Right atrium auricular region (tissue), 2 donors: Measurements from ENCODE around the gene ERN1. TPM values are rescaled to one million over a fixed set of nuclear protein-coding genes. Genes with fewer than 3 reads are reported as not detected.
A peak's percentile ranks its signal among the peaks of the same experiment; 100 is the strongest.

Source experiments
- DNase-seq: peaks from one replicate; pipeline ENCODE4 v3.0.0-alpha.2; 2019; ENCODE audit warnings: low spot score
- H3K27ac ChIP-seq, 2 donors: fragments of 200-600 bp; sonication (generic); 1 replicate in 1 of 2; 2 replicates in 1 of 2; pipeline ENCODE4 v1.5.1; 2016 to 2019
- H3K27me3 ChIP-seq, 2 donors: fragments of 200-600 bp; sonication (generic); one replicate each; pipeline versions ENCODE4 v1.5.1 to v1.6.0; 2017 to 2019
- H3K36me3 ChIP-seq: fragments of 200-600 bp; sonication (generic); one replicate; pipeline ENCODE4 v1.5.1; 2016
- H3K4me1 ChIP-seq, 2 donors: fragments of 200-600 bp; sonication (generic); one replicate each; pipeline versions ENCODE4 v1.5.1 to v1.6.0; 2017 to 2019
- H3K4me3 ChIP-seq, 2 donors: fragments of 200-600 bp; sonication (generic); 1 replicate in 1 of 2; 2 replicates in 1 of 2; pipeline ENCODE4 v1.5.1; 2017 to 2019; ENCODE audit warnings: mild to moderate bottlenecking in 1 of 2, moderate library complexity in 1 of 2
- H3K9me3 ChIP-seq, 2 donors: fragments of 200-600 bp; sonication (generic); one replicate each; pipeline ENCODE4 v1.5.1; 2019
- CTCF ChIP-seq, 2 donors: fragments of 200-600 bp; sonication (generic); IDR thresholded peaks; one replicate each; pipeline ENCODE4 v1.5.1; 2019; ENCODE audit warnings: antibody characterized with exemption in 2 of 2
- total RNA-seq, 2 donors: library from RNA; depleted of rRNA; stranded (reverse); fragments of >200 nt; gene quantifications; one replicate each; pipeline ENCODE4 v1.1.0, GENCODE V29; 2016

The ERN1 gene
- total RNA-seq, 2 donors from 2014 or later = 7.0 to 11.9 TPM

- peak overlapping the region; percentile 97 for H3K27ac ChIP-seq
- no peak for TF ChIP-seq CTCF (IDR thresholded peaks at IDR 0.05)
Observed at GRCh38 chr17:64145375-64145750, 15.4 kb upstream of the ERN1 start.

GRCh38 chr17:64139542-64139941, 9.6 kb upstream of the ERN1 start:
- Histone ChIP-seq H3K9me3 (no peaks in the 10 kb centered on the region), H3K27ac (no peak overlapping the region), H3K4me1 (peaks cover 0 to under 1% of the 10 kb centered on the region in 2 donors), H3K36me3 (no peaks in the 10 kb centered on the region), H3K4me3 (no peak overlapping the region), H3K27me3 (no peaks in the 10 kb centered on the region)
- TF ChIP-seq CTCF (IDR thresholded peaks at IDR 0.05) = no peak
- no peak for DNase-seq

More at GRCh38 chr17:64145375-64145750, 15.4 kb upstream of the ERN1 start:
- peaks cover 5% of the 10 kb centered on the region for H3K36me3 ChIP-seq
- H3K4me3 ChIP-seq = peak overlapping the region; percentile 77 to 83
- no peaks in the 10 kb centered on the region for H3K27me3 ChIP-seq
- peaks cover 0 to 29% of the 10 kb centered on the region in 2 donors for H3K4me1 ChIP-seq
- no peaks in the 10 kb centered on the region for H3K9me3 ChIP-seq
- no peak for DNase-seq

- Histone ChIP-seq H3K9me3 (no peaks in the 10 kb centered on the region), H3K27ac (no peak overlapping the region), H3K4me3 (no peak overlapping the region), H3K27me3 (no peaks in the 10 kb centered on the region), H3K4me1 (no peaks in the 10 kb centered on the region), H3K36me3 (no peaks in the 10 kb centered on the region)
- DNase-seq = no peak
- no peak for TF ChIP-seq CTCF (IDR thresholded peaks at IDR 0.05)
Observed at GRCh38 chr17:64138441-64138840, 8.5 kb upstream of the ERN1 start.

- Histone ChIP-seq H3K27ac (no peak overlapping the region), H3K9me3 (no peaks in the 10 kb centered on the region), H3K27me3 (no peaks in the 10 kb centered on the region), H3K4me3 (no peak overlapping the region), H3K4me1 (peaks cover 0 to 14% of the 10 kb centered on the region in 2 donors), H3K36me3 (no peaks in the 10 kb centered on the region)
- TF ChIP-seq CTCF (IDR thresholded peaks at IDR 0.05) = no peak
- DNase-seq = no peak
Observed at GRCh38 chr17:64135000-64135399, 5.1 kb upstream of the ERN1 start.

GRCh38 chr17:64134216-64134970, 4.4 kb upstream of the ERN1 start:
- no peaks in the 10 kb centered on the region for H3K27me3 ChIP-seq
- H3K27ac ChIP-seq = no peak overlapping the region
- peaks cover 0 to 14% of the 10 kb centered on the region in 2 donors for H3K4me1 ChIP-seq
- no peak overlapping the region for H3K4me3 ChIP-seq
- DNase-seq = no peak
- H3K36me3 ChIP-seq = no peaks in the 10 kb centered on the region
- no peaks in the 10 kb centered on the region for H3K9me3 ChIP-seq
- TF ChIP-seq CTCF (IDR thresholded peaks at IDR 0.05) = no peak
